GM18858 (cell line): ENCODE data around the gene NMNAT3.
"Not testable (repeated sequence)": the region's sequence is repeated elsewhere in the genome, so short reads cannot be mapped to it uniquely, and the experiment has no call there.

Experiments used
- ATAC-seq: cut with Tn5 transposase; IDR thresholded peaks from one replicate; pipeline ENCODE4 v1.9.1; 2021; ENCODE audit not compliant: unreplicated experiment

Gene NMNAT3

DNA sequence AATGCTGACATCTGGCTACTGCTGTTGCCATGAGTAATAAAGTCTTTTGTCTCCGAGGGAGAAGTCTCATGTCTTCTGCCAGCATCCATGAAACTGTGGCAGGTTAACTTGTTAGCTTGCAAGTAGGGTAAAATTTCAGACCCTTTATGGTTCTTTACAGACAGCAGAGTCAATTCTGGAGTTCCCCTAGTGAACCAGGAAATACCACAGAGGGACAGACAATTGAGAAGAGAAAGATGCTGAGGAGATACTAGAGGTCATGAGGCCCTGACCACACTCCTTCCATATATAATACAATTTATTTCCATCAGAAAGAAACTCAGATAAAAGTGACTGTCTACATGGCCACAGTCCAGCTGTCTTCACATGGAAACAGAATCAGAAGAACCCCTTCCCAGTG is 38.1 kb downstream of the NMNAT3 start:
- ATAC-seq: no peak

DNA sequence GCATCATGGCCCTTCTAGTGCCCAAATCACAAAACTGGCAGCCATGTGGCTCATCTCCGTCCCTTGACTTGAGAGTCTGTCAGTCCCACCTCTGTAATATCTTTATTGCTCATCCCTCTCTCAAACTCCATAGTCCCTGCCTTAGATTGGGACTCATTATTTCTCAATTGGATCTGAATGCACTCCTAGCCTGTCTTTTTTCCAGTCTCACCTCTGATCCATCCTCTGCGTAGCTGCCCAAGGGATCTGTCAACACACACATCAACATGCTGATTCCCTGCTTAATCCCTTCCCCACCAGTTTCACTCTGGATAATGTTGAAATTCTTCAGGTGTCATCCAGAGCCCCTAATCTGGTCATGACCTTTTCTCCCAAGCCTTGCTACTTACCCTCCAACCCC is 39.3 kb downstream of the NMNAT3 start:
- no peak for ATAC-seq

- ATAC-seq: no peak
These were observed 41.3 kb downstream of the NMNAT3 start for GRCh38 chr3:139636511-139636910.

- no peak for ATAC-seq
These were observed 43.6 kb downstream of the NMNAT3 start for GRCh38 chr3:139634111-139634635.

DNA sequence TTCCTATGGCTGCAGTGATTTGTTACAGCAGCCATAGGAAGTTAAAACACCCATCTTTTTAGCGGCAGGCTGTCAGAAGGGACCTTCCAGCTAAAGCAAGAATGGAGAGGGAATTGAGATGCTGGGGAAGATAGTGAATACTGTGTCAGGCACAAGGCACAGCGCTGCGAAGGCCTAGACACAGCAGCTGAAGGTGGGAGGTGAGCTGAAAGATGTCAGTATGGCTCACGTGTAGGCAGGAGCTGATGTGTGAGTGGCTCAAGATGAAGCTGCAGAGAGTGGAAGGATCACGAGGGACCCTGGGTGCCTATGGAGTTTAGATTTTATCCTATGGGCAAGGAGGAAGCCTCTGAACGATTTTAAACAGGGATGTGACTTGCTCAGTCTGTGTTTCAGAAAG is 44.3 kb downstream of the NMNAT3 start:
- ATAC-seq: no peak

DNA sequence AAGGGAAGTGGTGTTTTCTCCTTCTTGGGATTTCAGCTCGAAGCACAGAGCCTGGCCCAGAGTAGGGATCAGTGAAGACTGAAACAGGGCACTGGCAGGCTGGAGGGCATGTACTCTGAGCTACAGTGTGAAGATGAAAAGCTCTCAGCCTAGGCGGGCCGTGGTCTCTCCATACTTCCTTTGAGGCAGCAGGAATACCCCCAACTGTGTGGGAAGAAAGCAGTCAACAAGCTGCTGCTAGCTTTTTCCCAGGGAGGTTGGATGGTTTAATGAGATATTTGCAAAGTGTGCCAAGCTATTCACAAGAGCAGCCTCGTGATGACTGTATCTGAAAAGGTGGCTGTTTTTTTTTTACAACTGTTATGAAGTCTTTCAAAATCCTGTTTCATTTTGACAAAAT is 47.2 kb downstream of the NMNAT3 start:
- ATAC-seq: no peak

DNA sequence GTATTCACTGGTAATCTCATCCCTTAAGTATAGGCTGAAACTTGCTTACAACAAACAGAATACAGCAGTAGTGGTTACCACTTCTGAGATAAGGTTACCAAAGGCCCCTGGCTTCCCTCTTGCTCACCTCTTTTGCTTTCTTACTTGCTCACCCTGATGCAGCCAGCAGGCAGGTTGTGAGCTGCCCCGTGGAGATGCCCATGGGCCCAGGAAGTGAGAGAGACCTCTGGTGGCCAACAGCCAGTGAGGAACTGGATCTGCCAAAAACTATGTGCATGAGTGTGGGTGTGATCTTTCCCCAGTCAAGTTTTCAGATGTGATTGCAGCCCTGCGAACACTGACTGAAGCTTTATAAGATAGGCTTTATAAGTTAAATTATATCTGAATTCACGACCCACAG is 48.7 kb downstream of the NMNAT3 start:
- no peak for ATAC-seq

DNA sequence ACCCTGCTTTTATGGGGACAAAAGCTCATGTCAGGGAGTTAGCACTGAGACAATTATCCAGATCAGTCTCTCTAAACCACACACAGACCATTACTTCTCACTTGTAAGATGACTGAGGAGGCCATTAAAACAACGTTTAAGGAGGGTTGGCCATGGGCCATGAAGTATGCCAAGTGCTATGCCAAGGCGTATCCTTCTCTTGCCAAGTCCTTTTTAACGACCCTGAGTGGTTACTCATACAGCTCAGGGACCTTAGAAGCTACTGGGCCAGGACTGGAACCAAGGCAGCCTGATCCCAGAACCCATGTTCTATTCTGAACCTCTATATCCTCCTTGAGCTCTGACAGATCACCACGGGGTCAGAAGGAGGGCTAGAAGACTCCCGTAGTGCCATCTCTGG is 50.0 kb downstream of the NMNAT3 start:
- no peak for ATAC-seq

DNA sequence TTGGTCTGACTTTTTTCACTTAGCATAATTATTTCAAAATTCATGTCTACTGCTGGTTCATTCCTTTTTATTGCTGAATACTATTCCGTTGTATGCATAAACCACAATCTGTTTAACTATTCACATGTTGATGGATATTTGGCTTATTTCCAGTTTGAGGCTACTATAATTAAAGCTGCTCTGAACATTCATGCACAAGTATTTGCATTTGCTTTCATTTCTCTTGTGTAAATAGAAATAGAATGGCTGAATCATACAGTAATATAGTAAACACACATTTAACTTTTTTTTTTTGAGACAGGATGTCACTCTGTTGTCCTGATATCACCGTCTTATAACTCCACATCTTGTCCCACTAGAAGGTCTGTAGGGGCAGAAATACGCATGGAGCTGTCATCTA is 57.3 kb downstream of the NMNAT3 start:
- ATAC-seq: no peak

DNA sequence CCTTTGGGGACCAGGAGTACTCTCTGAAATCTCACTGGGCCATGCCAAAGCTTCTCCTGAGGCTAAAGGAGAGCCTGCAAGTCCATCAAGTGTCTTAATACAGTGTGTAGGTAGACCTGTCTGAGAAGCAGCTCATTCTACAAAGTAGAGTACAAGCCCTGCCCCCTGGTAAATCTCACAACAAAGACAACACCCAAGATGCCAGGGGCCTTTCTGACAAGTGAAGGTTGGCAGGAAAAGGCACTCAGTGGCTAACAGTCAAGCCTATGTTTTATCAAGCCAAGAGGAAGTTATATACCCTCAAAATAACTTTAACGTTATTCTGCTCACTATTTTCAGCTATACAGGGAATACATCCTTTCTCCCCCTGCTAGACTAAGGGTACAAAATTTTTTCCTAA is 58.3 kb downstream of the NMNAT3 start:
- no peak for ATAC-seq

- no peak for ATAC-seq
These were observed 60.0 kb downstream of the NMNAT3 start for GRCh38 chr3:139617672-139618268.

DNA sequence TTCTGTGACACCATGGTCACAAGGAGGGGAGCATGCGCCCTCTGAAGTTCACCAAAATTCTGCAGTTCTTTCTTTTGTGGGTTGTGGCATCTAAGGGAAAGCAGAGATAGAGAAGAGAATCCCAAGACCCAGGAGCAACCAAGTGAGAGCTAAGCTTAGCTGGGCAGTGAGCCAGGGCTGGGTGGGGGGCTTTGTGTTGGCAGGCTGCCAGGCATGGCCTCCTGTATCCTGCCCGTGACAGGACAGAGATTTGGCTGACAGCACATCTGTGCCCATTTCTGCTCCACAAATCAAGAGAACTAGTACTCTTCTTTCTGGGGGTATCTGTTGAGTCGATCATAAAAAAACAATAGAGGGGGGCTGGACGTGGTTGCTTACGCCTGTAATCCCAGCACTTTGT is 66.2 kb downstream of the NMNAT3 start:
- no peak for ATAC-seq

GRCh38 chr3:139610886-139611285 is 66.9 kb downstream of the NMNAT3 start:
- ATAC-seq: no peak

GRCh38 chr3:139608924-139609323 is 68.8 kb downstream of the NMNAT3 start:
- no peak for ATAC-seq

GRCh38 chr3:139608108-139608380 is 69.7 kb downstream of the NMNAT3 start:
- ATAC-seq: no peak

- no peak for ATAC-seq
These were observed 70.3 kb downstream of the NMNAT3 start for GRCh38 chr3:139607257-139608107.

GRCh38 chr3:139602003-139602402 is 75.8 kb downstream of the NMNAT3 start:
- ATAC-seq: no peak

GRCh38 chr3:139601191-139601961 is 76.4 kb downstream of the NMNAT3 start:
- ATAC-seq: no peak

DNA sequence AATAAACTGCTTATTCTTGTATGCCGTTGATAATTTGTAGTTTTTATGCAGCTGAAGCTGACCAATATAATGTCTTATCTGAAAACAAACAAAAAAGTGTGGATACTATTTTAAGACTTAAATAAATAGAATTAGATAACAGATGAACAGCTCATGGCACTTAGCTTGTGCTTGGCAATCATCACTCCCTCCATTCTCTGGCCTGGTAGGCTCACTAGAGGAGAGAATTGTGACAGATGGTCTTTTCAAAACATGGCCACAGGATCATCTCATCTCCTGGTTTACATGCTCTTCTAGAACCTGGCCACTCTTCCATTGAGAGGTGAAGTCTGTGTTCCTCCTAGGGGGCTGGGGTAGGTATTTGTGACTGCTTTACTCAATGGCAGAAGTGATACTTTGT is 79.8 kb downstream of the NMNAT3 start:
- no peak for ATAC-seq

DNA sequence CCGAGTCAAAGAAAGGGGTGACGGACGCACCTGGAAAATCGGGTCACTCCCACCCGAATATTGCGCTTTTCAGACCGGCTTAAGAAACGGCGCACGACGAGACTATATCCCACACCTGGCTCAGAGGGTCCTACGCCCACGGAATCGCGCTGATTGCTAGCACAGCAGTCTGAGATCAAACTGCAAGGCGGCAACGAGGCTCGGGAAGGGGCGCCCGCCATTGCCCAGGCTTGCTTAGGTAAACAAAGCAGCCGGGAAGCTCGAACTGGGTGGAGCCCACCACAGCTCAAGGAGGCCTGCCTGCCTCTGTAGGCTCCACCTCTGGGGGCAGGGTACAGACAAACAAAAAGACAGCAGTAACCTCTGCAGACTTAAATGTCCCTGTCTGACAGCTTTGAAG is 86.6 kb downstream of the NMNAT3 start:
- not testable (repeated sequence) for ATAC-seq

GRCh38 chr3:139588450-139588849 is 89.3 kb downstream of the NMNAT3 start:
- ATAC-seq: no peak

- ATAC-seq: no peak
These were observed 90.0 kb downstream of the NMNAT3 start for GRCh38 chr3:139587797-139588196.
